H1 (cell line): ENCODE results near the gene RDH16. TPM values are rescaled to one million over a fixed set of nuclear protein-coding genes. Genes with fewer than 3 reads are reported as not detected.

Experiments used
- CBX5 ChIP-seq: fragments of 300-800, 300-1000 bp; sonication (generic); IDR thresholded peaks from 2 replicates; pipeline ENCODE4 v1.7.1; 2016; ENCODE audit warnings: antibody characterized with exemption, low read length, low read depth
- polyA plus RNA-seq, 7 experiments: library from polyadenylated mRNA; depleted of rRNA in 3 of 7; stranded (reverse) in 5 of 7; unstranded in 2 of 7; fragments of >200 nt in 5 of 7; fragments of 200-250 nt in 2 of 7; gene quantifications; 1 replicate in 5 of 7; 2 replicates in 1 of 7; 4 replicates in 1 of 7; pipeline versions ENCODE4 v1.2.1 to v1.2.3, GENCODE V29; 2011 to 2013; ENCODE audit warnings: missing spikeins in 2 of 7, mixed read lengths in 2 of 7
- total RNA-seq: library from RNA; stranded (reverse); fragmentation: NEBNext Ultra II Directional; extraction: Animal tissue kit (Norgen Biotek cat#: 25700); gene quantifications from 2 replicates; pipeline ENCODE4 v1.2.1, GENCODE V29; 2021

RDH16 gene
- total and polyA plus RNA-seq, 2 of the 8 experiments (the other 6 are each of a cell fraction or from before 2014, with no cell fraction given): 0.30 to 0.79 TPM

DNA sequence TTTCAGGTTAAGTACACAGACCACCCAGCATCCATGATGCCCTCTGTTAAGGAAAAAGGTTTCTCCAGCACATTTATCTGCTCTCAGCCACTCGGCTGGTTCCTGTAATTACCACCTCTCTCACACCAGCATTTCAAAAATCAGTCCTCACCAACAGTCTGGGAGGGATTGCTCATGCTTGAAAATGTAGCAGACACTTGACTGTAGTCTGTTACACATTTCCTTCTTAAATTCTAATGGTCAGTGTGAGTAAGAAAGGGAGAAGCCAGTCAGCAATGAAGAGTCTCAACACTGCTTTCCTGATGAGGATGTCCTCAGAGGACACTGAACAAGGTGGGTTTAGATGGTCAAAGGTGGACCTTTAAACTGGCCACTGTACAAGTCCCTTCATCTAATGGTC, 43.0 kb upstream of the RDH16 start (continued):
- TF ChIP-seq CBX5: no peak
